ENCODE results near the gene ARMC9.

DNA sequence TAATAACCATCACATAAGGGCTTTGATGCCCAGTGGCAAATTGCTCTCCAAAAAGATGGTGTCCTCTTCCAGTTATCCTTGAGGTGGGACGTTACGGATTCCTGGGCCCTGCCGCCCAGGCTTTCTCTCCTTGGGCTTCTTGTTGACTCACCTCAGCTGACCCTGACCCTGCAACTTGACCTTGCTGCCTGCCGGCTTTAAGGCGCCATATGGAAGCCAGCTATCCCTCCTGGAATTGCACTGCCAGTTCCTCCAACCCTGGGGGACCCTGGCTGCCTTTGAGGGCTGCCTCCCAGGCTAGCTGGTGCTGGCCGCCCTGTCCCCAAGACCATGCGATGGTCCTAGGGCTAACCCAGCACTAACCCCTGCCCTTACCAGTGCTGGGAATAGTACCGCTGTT is 168.7 kb downstream of the ARMC9 start:
- TF ChIP-seq CTCF (conservative IDR thresholded peaks at IDR 0.05; ENCODE audit: low read depth, low read length) = no peak
- TF ChIP-seq EZH2 (IDR thresholded peaks at IDR 0.05; ENCODE audit: low read length, unreplicated experiment) = no peak
- TF ChIP-seq EZH2phosphoT487 (IDR thresholded peaks at IDR 0.05; ENCODE audit: borderline replicate concordance, low read length) = no peak

All from PC-3 (cell line).